GM12892 (cell line): ENCODE data around the gene SPEF1.

ENCODE experiments used
- DNase-seq: peaks from one replicate; pipeline ENCODE4 v3.0.0; 2011; ENCODE audit not compliant: insufficient read length
- FAIRE-seq: peaks from 2 replicates; lab custom pipeline; 2011; peaks lifted over from hg19 to GRCh38; lab: Jason Lieb, UNC
- POLR2A ChIP-seq: IDR thresholded peaks from 2 replicates; pipeline ENCODE4 v1.6.1; 2011; ENCODE audit warnings: low read depth, low read length, control low read depth
- POLR2AphosphoS5 ChIP-seq: IDR thresholded peaks from 2 replicates; pipeline ENCODE4 v1.6.1; 2011; ENCODE audit warnings: low read depth, low read length, control low read depth
- TAF1 ChIP-seq: IDR thresholded peaks from 2 replicates; pipeline ENCODE4 v1.6.1; 2011; ENCODE audit warnings: low read depth, mild to moderate bottlenecking, control low read depth, low read length, borderline replicate concordance

The SPEF1 gene

DNA sequence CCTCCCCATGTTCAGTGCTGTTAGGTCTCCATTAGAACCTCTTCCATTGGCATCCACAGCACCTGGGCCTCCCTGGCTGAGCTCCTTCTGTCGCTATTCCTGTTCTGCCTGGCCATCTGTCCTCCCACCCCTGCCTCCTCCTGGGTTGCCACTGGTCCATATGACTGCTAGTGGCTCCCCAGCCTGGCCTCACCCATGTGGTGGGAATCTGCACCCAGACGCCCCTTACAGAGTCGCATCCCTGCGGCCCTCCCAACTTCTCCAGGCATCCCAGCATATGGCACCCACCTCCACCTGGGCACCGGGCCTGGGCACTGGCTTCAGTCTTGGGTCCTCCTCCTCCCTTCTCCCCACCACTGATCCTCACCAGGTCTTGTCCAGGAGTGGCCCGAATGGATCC is 22.6 kb upstream of the SPEF1 start:
- FAIRE-seq (no peak), DNase-seq (no peak)
- TF ChIP-seq TAF1 = no peak
- TF ChIP-seq POLR2A = no peak
- TF ChIP-seq POLR2AphosphoS5 = no peak

- DNase-seq = no peak
- no peak for TF ChIP-seq POLR2A
- no peak for TF ChIP-seq POLR2AphosphoS5
- no peak for TF ChIP-seq TAF1
- FAIRE-seq = no peak
Measured at GRCh38 chr20:3803289-3803688, 22.0 kb upstream of the SPEF1 start.

- DNase-seq (no peak), FAIRE-seq (no peak)
- TF ChIP-seq POLR2A = no peak
- TF ChIP-seq POLR2AphosphoS5 = no peak
- TF ChIP-seq TAF1 = no peak
Measured at GRCh38 chr20:3802524-3803239, 21.4 kb upstream of the SPEF1 start.

GRCh38 chr20:3801846-3802245 is 20.6 kb upstream of the SPEF1 start:
- TF ChIP-seq TAF1 = no peak
- FAIRE-seq (no peak), DNase-seq (no peak)

DNA sequence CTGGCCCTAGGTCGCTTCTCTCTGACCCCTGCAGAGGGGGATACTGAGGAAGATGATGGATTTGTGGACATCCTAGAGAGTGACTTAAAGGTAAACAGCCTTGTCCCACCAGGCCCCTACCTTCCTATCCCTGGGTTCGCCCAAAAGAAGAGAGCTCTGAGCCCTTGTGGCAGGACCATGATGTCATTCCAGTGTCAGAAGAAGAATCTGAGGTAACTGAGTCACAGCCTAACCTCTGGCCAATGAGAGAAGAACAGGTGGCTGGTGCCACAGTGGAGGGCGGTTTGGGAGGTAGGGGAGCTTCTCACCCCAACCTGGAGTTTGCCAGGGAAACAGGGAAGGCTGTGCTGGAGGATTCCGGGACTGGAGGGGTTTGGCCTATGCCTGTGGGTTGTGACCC is 20.1 kb upstream of the SPEF1 start:
- DNase-seq (no peak), FAIRE-seq (no peak)
- TF ChIP-seq POLR2AphosphoS5 = no peak
- no peak for TF ChIP-seq POLR2A
- TF ChIP-seq TAF1 = no peak

DNA sequence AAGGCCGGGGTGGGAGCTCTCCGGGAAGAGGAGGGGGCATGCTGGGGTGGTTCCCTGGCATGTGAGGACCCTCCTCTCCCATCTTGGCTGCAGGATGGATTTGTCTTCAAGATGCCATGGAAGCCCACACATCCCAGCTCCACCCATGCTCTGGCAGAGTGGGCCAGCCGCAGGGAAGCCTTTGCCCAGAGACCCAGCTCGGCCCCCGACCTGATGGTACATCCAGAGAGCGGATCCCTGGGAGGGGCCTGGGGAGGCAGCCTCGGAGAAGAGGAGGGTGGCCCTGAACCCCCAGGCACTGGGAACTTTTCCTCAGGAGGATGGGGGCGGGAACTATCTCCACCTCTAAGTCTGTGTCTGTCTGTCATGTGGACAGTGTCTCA is 19.6 kb upstream of the SPEF1 start:
- no peak for DNase-seq
- TF ChIP-seq TAF1 (no peak), POLR2AphosphoS5 (no peak), POLR2A (no peak)
- no peak for FAIRE-seq

- FAIRE-seq = no peak
- DNase-seq = no peak
- TF ChIP-seq POLR2AphosphoS5 = no peak
- TF ChIP-seq TAF1 = no peak
Measured at GRCh38 chr20:3800256-3800877, 19.1 kb upstream of the SPEF1 start.

DNA sequence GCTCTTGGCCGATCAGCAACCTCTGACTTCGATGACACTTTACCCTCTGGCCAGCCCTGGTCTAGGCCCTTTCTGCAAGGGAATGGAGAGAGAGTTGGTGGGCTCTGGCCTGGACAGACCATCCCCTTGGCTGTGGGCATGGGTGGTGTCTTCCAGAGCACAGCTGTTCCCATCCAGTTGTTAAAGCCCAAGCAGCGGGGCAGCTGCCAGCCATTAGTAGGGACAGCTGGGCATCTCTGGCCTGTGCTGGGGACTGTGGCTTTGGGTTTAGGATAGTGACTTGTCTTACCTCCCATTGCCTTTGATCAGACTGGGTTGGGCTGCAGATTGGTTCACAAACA is 17.6 kb upstream of the SPEF1 start:
- FAIRE-seq (no peak), DNase-seq (no peak)
- no peak for TF ChIP-seq POLR2A
- TF ChIP-seq TAF1 = no peak
- TF ChIP-seq POLR2AphosphoS5 = no peak

DNA sequence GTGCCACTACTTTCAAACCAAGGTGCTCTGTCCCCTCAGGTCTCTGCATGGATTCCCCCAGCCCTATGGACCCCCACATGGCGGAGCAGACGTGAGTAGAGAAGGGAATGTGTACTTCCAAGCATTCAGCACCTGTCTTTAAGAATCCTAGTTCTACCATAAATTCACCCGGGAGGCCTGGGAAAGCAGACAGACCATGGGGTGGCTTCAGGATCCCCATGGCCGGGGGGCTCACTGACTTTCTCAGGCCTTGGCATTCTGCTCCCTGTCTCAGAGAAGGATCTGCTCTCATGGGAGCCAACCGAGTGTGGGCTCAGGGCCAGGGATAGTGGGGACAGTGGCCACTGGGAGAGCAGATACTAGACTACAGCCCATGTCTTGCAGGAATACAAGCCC is 17.1 kb upstream of the SPEF1 start:
- DNase-seq (no peak), FAIRE-seq (no peak)
- TF ChIP-seq POLR2A = no peak
- no peak for TF ChIP-seq POLR2AphosphoS5
- TF ChIP-seq TAF1 = no peak

GRCh38 chr20:3797592-3798372 is 16.5 kb upstream of the SPEF1 start:
- TF ChIP-seq POLR2A = no peak
- no peak for TF ChIP-seq POLR2AphosphoS5
- TF ChIP-seq TAF1 = no peak
- DNase-seq (no peak), FAIRE-seq (no peak)

GRCh38 chr20:3797226-3797545 is 15.9 kb upstream of the SPEF1 start:
- TF ChIP-seq POLR2A = no peak
- no peak for TF ChIP-seq TAF1
- no peak for TF ChIP-seq POLR2AphosphoS5
- DNase-seq (no peak), FAIRE-seq (no peak)
